NCI-H82 (cell line): Measurements from ENCODE around the gene NOL9.
A peak's percentile ranks its signal among the peaks of the same experiment; 100 is the strongest.
"Not testable (repeated sequence)": the region's sequence is repeated elsewhere in the genome, so short reads cannot be mapped to it uniquely, and the experiment has no call there.

Experiments
- DNase-seq: peaks from one replicate; lab custom pipeline; 2025; lab: John Stamatoyannopoulos, UW

Gene NOL9

DNA sequence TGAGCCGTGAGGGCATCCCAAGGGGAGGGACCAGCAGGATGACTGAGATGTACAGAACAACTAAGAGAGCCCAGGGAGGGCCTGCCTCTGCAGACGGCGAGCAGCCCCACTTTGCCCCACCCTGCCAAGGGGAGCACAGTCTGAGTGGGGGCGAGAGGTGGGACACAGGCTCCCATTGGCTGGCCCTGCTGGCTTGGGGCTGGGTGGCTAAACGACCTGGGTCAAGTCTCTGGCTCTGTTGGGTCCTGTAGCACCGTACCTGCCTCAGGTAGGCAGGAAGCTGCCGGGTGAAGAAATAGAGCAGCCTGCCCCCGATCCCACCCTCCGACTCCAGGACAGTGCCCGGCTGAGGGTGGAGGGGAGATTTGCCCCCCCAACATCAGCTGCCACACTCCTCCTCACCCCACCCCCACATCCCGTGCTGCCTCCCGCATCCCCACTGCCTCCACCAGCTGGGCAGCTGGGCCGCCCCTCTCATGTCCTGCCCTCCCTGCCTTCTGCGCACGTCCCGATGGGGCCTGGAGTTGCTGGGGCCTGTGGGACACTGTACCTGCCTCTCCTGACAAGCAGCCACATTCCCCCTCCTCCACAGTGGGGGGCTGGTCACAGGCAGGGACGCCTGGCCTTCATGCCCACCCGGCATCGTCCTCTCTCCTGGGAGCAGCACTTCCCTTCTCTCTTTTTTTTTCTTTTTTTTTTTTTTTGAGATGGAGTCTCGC is 50.3 kb downstream of the NOL9 start:
- DNase-seq: no peak

DNA sequence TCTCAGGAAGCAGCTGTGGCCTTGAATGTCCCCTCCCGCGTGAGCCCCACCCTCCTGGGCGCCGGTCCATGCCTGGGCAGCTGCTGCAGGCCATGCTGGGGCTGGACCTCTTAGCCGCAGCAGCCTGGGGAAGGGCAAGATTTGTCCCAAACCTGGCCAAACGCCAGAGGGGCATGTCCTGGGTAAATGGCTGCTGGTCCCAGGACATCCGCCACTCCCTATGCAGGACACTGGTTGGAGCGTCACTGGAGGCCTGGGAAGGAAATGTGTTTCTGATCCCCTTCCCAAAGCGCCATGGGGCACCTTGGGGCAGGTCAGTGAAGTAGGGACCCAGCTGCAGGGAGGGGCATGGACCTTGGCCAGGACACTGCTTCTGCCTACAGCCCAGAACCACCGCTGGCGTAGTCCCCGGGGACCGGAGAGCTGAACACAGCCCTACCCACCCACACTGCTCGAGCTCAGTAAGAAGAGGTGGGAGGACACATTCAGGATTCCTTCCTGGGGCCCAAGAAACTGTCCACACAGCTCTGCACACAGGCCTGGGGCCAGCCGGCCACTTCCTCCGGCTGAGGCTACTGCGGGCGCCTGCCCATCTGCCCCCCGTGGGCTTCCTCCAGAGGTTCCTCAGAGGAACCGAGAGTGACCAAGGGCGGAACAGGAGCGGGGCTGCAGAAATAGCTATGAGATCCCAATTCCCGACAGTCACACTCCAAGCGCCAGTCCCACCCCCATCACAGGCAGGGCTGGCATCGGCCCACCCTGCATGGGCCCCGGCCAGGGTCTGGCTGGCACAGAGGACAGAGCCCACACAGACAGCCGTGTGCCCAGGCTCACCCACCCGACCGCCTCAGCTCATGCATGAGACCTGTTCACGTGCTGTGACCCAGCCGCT is 52.1 kb downstream of the NOL9 start:
- no peak for DNase-seq

DNA sequence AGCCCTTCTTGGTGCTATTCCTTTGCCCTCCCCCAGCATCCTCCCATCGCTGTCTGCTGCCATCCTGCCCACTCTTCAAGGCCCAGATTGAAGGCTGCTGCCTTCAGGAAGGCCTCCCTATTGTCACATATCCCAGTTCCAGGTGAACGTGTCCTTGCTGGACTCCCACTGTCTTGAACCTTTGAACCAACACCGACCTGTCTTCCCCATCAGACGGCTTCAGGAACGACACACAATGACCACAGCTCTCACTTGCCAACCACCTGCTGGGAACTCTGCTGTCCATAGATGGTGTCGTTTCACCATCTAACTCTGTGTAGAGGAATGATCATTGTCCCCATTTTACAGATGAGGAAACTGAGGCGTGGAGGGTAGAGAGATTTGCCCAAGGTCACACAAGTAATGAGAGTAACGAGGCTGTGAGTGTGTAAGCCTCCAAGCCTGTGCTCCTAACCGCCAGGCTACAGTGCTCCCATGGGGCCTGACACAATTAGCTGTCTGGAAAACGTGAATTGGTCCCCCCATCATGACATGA is 53.0 kb downstream of the NOL9 start:
- no peak for DNase-seq

DNA sequence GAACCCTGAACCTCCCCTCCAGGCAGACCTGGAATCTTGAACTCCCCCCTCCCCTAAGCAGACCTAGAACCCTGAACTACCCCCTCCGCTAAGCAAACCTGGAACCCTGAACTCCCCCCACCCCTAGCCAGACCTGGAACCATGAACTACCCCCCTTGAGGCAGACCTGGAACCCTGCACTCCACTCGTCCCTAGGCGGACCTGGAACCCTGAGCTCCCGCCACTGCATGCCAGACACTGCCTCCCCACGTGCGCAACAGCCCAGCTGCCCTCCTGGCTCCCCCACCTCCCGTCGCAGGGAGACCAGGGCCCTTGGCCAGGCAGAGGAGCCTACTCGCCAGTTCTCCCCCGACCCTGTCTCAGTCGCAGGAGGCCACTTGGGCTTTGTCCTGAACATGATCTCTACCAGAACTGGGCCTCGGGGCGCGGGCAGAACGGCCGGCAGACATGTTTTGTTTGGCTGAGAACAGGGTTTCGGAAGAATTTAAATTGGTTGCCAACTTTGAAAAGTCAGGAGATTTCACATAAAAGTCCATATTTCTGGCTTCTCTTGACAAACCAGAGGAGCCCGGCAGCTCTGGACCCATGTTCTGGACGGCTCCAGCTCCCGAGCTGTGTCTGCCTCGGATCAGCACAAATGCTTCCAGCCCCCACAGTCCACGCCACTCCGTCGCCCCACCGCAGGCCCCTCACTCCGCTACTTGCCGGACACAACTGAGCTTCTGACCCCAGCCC is 53.6 kb downstream of the NOL9 start:
- no peak for DNase-seq

DNA sequence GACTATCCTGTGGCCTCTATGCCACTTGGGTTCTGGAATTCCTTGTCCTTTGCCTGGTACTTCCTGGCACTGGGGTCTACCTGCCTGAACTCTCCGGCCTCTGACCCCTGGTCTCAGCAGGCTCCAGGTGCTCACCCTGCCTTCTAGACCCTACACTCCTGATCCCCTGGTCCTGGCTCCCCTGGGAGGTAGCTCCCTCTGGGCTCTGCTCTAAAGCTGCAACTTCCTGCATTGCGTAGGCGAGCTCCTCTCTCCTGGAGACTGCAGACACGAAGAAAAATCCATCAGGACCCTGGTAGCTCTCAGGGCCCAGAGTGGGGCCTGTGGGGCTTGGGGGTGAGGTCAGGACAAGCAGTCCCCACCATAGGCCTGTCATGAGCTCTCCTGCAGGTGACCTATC is 55.0 kb downstream of the NOL9 start:
- DNase-seq: no peak

DNA sequence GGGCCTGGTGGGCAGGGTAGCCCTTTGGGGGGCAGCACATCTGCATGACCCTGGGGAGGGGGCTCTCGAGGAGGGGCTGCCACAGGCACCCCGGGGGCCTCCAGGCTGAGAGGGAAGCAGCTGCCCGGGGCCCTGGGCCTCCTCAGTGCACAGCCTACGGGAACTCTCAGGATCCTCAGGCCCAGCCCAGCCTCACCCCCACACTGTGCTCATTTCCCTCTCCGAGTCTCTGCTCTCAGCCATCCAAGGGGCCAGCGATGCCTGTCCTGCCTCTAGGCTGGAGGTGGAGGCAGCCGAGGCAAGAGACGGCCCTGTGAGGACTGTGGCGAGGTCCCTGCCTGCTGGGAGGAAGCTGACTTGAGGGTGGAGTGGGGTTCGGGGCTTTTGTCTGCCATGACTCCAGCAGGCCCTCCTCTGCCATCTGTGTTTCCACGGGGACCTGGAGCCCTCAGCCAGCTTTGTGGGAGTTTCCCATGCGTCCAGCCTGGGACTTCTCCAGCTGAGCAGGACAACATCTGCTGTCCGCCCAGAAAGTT is 55.7 kb downstream of the NOL9 start:
- DNase-seq: no peak

DNA sequence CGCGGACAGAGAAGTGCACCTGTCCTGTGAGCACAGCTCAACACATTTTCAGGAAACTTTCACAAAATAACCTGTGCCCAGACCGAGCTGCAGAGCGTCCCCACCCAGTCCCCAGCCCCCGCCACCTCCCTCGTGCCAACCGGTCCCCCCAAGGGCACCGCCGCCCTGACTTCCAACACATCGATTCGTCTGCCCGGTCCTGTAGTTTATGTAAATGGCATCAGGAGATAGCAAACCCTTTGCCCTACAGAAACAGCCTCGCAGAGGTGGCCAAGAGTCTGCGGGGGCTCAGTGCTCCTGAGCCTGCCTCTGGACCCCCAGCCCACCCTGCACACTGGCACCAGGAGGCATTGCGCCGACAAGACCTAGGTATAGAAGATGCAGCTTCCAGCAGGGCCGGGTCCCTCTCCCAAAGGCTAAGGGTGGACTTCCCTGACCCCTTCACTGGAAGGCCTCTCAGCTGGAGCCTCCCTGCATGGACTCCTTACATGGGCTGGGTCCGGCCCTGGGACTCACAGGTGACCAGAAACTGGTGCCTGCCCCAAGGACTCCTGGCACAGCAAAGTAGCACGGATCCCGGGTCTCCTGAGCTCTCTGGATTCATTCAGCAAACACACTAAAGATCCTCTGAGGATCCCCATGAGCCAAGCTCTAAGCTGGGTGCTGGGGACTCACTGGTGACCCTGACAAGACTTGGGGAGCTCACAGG is 56.3 kb downstream of the NOL9 start:
- no peak for DNase-seq

DNA sequence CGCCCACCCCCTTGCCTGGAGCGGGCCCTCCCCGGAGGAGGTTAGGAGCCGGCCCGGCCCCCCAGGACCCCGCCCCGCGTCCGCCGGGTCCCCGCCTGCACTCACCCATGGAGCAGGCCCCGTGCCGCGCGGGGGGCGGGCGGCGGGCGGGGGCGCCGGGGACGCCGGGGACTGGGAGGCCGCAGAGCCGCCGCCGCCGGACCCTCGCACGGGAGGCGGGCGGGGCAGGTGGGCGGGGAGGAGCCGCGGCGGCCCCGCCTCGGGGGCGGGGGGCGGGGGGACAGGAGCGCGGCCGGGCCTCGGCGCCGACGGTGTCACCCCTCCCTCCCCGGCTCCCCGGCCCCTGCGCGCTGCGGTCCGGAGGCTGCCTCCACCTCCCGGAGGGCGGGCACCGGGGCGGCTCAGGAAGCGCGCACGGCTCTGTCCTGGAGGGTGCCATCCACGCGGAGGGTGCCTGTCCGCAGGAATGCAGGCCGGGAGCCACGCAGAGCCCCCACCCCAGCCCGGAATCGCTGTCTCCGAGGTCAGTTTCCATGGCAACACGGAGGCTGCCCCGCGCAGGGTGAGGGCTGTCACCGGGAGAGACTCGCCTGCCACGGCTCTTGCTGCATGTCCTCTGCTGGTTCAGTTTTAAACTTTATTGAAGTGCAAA is 57.0 kb downstream of the NOL9 start:
- peak; percentile 67 for DNase-seq

DNA sequence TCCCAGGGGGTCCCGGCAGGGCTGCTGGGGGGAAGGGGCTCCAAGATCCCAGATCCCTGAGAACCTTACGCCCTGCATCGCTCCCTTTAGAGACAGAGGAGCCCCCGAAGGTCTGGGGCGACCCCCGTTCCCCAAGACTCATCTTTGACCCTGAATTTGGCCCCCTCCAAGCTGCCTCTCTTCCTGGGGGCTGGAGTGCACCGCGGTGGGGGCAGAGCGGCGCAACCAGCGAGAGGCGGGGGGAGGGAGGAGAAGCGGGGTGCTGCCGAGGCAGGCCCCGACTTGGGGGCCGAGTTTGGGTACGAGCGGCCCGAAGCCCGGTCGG is 57.5 kb downstream of the NOL9 start:
- DNase-seq: no peak

DNA sequence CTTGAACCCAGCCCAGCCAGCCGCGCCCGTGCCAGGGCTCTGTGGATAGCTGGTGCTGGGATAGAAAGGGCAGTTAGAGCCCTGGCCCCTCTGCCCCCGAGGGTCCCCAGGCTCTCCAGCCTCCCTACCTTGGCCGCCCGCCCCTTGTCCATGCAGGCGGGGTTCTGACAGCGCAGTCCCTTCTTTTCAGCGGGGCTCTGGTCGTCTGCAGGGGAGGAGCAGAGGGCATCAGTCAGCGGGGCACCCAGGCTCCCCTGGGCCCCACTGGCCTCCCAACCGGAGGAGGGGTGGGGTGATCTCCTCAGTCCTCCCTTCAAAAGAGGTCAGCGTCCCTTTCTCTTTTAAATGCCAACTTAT is 58.0 kb downstream of the NOL9 start:
- no peak for DNase-seq

DNA sequence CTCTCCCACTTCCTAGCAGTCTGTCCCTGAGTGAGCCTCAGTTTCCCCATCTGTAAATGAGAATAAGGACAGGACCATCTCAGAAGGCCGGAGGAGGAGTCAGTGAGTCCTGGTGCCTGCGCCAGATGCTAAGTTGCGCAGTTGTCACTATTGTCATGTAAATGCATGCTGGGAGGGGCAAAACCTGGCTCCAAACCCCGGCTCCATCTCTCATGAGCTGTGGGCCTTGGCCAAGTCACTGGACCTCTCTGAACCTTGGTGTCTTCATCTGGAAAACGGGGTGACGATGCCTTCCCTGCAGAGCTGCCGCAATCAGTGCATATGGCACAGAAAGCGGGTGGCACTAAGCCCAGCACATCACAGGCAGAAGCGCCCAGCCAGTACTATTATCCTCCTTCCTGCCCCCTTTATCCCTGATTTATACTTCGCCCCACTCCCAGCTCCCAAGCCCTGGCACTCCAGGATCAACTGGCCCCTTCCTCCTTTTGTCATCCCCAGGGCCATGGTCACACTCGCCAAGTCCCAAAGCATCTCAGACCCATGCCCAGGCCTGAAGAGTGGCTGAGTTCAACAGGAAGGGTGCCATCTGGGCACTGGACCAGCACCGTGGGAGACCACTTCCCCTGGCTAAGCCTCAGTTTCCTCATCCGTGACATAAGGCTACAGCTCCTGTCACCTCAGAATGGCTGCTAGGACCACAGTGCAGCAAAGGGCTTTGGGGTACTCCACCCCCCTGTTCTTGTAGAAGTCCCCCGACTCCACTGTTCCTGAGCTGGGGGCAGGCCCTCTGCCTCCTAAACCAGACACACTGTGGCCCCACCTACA is 58.6 kb downstream of the NOL9 start:
- DNase-seq: no peak

DNA sequence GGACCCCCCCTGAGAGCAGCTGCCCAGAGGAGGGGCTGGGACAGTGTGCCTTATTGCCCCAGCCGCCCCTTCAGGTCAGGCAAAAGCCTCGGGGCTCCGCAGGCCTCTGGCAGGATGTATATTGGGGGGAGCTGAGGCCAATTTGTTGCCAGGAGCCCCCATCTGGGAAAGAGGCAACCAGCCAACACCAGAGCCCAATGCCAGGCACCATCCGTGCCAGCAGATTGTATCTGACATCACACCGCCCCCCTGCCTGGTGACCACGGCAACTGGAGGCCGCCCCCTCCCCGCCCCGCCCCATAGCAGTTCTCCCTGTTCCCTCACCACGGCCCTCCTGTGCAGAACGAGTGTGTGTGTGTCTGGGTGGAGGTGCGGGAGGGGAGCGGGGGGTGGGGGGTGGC is 59.3 kb downstream of the NOL9 start:
- no peak for DNase-seq

DNA sequence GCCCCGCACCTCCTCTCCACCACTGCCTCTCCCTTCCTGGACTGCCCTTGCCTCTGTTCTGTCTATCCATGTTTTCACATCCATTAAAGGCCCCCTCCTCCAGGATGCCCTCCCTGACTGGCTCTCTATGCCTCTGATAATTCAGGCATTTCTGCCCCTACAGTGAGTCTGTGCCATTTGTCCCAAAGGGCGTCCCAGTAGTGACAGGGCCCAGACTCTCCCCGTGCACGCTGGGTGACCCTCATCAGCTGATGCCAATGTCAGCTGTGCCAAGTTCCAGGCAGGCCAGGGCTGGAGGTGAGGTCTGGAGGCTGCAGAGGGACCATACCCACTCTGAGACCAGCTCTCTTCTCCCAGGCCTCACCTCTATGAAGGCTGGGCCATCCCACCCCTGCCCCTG is 59.7 kb downstream of the NOL9 start:
- no peak for DNase-seq

DNA sequence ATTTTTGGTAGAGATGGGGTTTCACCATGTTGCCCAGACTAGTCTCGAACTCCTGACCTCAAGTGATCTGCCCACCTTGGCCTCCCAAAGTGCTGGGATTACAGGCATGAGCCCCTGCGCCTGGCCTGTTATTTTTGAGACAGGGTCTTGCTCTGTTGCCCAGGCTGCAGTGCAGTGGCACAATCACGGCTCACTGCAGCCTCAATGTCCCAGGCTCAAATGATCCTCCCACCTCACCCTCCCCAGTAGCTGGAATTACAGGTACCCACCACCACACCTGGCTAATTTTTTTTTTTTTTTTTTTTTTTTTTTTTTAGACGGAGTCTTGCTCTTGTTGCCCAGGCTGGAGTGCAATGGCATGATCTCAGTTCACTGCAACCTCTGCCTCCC is 60.5 kb downstream of the NOL9 start:
- not testable (repeated sequence) for DNase-seq

DNA sequence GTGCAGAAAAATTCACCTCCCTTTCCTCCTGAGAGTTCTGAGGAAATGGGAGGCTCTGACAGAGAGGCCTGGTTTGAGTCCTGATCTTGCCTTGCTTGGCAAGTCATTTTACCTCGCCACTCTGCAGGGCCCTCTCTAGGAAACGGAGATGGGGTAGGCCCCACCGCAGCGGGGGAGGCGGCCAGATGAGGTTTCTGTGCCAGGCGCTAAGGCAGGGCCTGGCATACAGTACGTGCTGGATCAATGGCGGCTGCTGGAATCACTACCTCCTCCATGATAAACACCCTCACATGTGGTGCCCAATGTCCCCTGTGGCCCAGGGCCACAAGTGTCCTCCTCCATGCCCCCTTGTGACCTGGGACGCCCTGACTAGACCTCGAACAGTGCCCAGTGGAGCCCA is 62.3 kb downstream of the NOL9 start:
- DNase-seq: no peak

DNA sequence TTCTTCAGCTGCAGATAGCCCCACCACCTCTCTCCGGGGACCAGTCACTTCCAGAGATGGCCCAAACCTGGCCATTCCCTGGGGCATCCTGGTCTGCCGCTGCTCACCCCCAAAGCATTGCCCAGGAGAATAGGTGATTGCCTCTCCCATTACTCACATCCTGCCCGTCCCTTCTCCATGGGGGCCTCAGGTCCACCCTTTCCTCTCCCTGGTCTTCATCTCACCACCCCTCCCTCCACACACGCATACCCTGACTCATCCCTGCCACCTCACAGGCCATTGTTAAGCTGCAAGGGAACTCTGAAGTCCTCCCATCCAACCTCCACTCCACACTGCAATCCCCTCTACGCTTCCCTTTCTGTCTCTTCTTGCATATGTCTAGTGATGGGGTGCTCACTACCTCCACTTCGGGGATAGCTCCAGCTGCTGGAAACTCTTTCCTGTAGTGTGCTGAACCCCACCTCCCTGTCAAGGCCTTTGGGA is 62.8 kb downstream of the NOL9 start, which contains the start of gene PLEKHG5:
TSS of gene PLEKHG5 (minus strand) at position 188 of the 483 bp plus-strand sequence. CDS start 14,096 bp downstream, outside the sequence.
- no peak for DNase-seq

DNA sequence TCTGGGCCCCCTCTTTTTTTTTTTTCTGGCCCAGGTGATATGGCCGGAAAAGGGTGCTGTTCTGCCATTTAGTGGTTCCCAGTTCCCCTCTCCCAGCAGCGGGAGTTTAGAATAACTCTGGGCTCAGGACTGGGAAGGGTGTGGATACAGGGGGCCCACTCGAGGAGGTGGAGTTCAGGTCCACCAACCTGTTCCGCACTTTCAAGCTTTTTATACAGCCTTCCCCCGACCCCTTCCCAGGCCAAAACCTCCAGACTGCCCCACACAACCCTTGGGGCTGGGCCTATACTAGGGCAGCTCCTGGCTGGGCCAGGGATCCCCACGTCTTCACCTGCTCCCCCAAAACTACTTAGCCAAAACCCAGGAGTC is 63.2 kb downstream of the NOL9 start:
- DNase-seq: no peak

DNA sequence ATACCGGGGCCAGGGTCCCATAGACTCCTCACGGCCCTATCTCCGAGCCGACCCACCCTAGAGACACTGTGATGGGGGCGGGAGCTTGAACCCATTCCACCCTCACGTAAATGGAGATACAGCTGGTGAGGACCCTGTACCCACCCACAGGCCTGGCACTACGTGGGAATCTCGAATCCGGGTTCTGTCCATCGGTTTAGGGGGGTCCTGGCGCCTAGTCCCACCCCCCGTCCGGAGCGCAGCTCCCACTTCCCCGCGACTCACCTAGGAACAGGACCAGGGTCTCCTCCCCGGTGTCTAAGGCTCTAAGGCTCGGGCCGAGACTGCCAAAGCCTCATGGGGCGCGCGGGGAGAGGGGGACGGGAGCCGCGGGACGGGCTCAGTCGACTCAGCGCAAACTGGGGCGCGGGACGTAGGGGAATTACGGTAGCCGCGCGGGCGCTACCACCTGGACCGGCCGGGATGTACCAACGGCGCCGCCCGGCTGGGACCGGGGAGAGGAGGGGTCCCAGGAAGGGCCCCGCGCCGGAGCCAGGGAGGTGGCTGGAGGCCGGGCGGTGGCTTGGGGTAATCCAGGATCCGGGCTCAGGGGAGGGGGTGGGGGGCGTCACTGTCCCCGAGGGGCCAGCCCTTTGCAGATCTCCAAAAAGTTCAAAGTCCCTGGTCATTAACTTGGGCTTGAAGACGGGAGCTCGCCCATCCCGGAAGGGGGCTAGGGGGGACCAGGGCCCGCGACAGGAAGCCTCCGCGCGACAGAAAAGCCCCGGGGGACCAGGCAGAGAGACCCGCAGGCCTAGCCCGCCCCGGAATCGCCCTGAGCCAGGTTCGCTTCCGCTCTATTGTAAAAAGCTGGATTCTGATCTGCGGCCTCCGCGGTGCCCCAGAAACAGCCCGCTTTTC is 63.9 kb downstream of the NOL9 start:
- DNase-seq: peak; percentile 83

DNA sequence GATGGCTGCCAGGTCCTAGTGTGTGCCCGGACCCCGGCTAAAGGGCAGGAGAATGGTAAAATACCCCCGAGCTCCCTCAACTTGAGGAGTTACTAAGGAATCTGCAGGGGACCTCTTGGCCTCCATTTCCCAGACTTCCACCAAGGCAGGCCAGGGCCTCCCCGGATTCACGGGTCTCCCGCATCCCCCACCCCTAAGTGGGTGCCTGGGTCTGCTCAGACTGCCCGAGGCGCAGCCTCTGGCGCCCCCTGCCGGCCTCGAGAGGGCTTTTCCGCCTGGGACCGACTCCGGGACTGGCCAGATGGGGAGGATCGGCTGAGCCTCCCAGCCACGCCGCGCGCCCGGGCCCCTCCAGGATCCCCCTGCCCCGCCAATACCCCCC is 64.5 kb downstream of the NOL9 start:
- peak; percentile 86 for DNase-seq
